Activated CD4-positive, alpha-beta T cell treated with anti-CD3 and anti-CD28 coated beads, Interleukin-2, Interleukin-6, amounts not matched to agents 100 ng/mL and 50 ng/mL, durations not matched to agents 16 hours and 8 hours (primary cell): ENCODE measurements around the gene ZNF516.

Source experiments
- DNase-seq: peaks from one replicate; pipeline ENCODE4 v3.0.0-alpha.2; 2020

Gene ZNF516

GRCh38 chr18:76354348-76354747, 140.7 kb downstream of the ZNF516 start:
- no peak for DNase-seq

- DNase-seq = no peak
Observed at GRCh38 chr18:76353500-76353899, 141.5 kb downstream of the ZNF516 start.

GRCh38 chr18:76353046-76353445, 142.0 kb downstream of the ZNF516 start:
- DNase-seq = no peak

- DNase-seq = no peak
Observed at GRCh38 chr18:76351961-76352581, 143.0 kb downstream of the ZNF516 start.

- no peak for DNase-seq
Observed at GRCh38 chr18:76350134-76351025, 144.7 kb downstream of the ZNF516 start.

- DNase-seq = peak; percentile 80
Observed at GRCh38 chr18:76349067-76349715, 145.9 kb downstream of the ZNF516 start.

GRCh38 chr18:76348267-76349066, 146.6 kb downstream of the ZNF516 start:
- no peak for DNase-seq

- DNase-seq = no peak
Observed at GRCh38 chr18:76347341-76347740, 147.7 kb downstream of the ZNF516 start.

- DNase-seq = no peak
Observed at GRCh38 chr18:76346490-76347130, 148.4 kb downstream of the ZNF516 start.

- DNase-seq = no peak
Observed at GRCh38 chr18:76345901-76346300, 149.1 kb downstream of the ZNF516 start.

- no peak for DNase-seq
Observed at GRCh38 chr18:76343938-76344569, 151.0 kb downstream of the ZNF516 start.

GRCh38 chr18:76340410-76340809, 154.6 kb downstream of the ZNF516 start:
- no peak for DNase-seq

GRCh38 chr18:76339246-76339620, 155.8 kb downstream of the ZNF516 start:
- DNase-seq = no peak

- DNase-seq = no peak
Observed at GRCh38 chr18:76338619-76339245, 156.3 kb downstream of the ZNF516 start.

GRCh38 chr18:76338088-76338487, 157.0 kb downstream of the ZNF516 start:
- DNase-seq = no peak

- no peak for DNase-seq
Observed at GRCh38 chr18:76335859-76336640, 159.0 kb downstream of the ZNF516 start.

- no peak for DNase-seq
Observed at GRCh38 chr18:76328140-76328539, 166.9 kb downstream of the ZNF516 start.

GRCh38 chr18:76323891-76324290, 171.2 kb downstream of the ZNF516 start:
- no peak for DNase-seq

- DNase-seq = no peak
Observed at GRCh38 chr18:76322686-76323085, 172.4 kb downstream of the ZNF516 start.

- no peak for DNase-seq
Observed at GRCh38 chr18:76319366-76319765, 175.7 kb downstream of the ZNF516 start.

GRCh38 chr18:76318607-76319006, 176.4 kb downstream of the ZNF516 start:
- no peak for DNase-seq
